Osteocyte (in vitro differentiated cells): ENCODE data around the gene HSDL2. TPM values are rescaled to one million over a fixed set of nuclear protein-coding genes. Genes with fewer than 3 reads are reported as not detected.
"Not testable (repeated sequence)": the region's sequence is repeated elsewhere in the genome, so short reads cannot be mapped to it uniquely, and the experiment has no call there.

Experiments
- DNase-seq: peaks from one replicate; pipeline ENCODE4 v3.0.0; 2021; ENCODE audit warnings: mixed read lengths; ENCODE audit not compliant: unreplicated experiment; ENCODE audit errors: extremely low spot score
- H3K27ac Mint-ChIP-seq: one replicate; pipeline ENCODE4 v1.8.0; 2021; ENCODE audit warnings: mild to moderate bottlenecking, mixed read lengths; ENCODE audit not compliant: unreplicated experiment
- H3K27me3 Mint-ChIP-seq: one replicate; pipeline ENCODE4 v1.8.0; 2021; ENCODE audit warnings: mixed read lengths; ENCODE audit not compliant: unreplicated experiment
- H3K36me3 Mint-ChIP-seq: one replicate; pipeline ENCODE4 v1.8.0; 2021; ENCODE audit warnings: mixed read lengths; ENCODE audit not compliant: unreplicated experiment
- H3K4me1 Mint-ChIP-seq: one replicate; pipeline ENCODE4 v1.8.0; 2021; ENCODE audit warnings: mixed read lengths; ENCODE audit not compliant: unreplicated experiment
- H3K4me3 Mint-ChIP-seq: one replicate; pipeline ENCODE4 v1.8.0; 2021; ENCODE audit warnings: mild to moderate bottlenecking, moderate library complexity, mixed read lengths; ENCODE audit not compliant: unreplicated experiment
- H3K9me3 Mint-ChIP-seq: one replicate; pipeline ENCODE4 v1.8.0; 2021; ENCODE audit warnings: mixed read lengths; ENCODE audit not compliant: unreplicated experiment
- CTCF ChIP-seq: fragments of 200-600 bp; sonication (generic); IDR thresholded peaks from 2 replicates; pipeline ENCODE4 v1.5.0; 2021; ENCODE audit warnings: antibody characterized with exemption, mild to moderate bottlenecking, moderate library complexity
- total RNA-seq: library from RNA; stranded (reverse); gene quantifications from 2 replicates; pipeline ENCODE4 v1.2.1, GENCODE V29; 2021

Gene HSDL2
- total RNA-seq, 1 donor from 2014 or later, result 19.0 TPM

- DNase-seq, result no peak
- peaks cover 22% of the 10 kb centered on the region for H3K36me3 Mint-ChIP-seq
- peaks cover 14% of the 10 kb centered on the region for H3K4me1 Mint-ChIP-seq
- no peak overlapping the region for H3K4me3 Mint-ChIP-seq
- H3K9me3 Mint-ChIP-seq, result no peaks in the 10 kb centered on the region
- TF ChIP-seq CTCF, result no peak
- H3K27me3 Mint-ChIP-seq, result no peaks in the 10 kb centered on the region
- H3K27ac Mint-ChIP-seq, result no peak overlapping the region
Observed at GRCh38 chr9:112408819-112409218, 28.9 kb downstream of the HSDL2 start.

GRCh38 chr9:112409758-112410157, 29.9 kb downstream of the HSDL2 start:
- TF ChIP-seq CTCF, result no peak
- no peak for DNase-seq
- H3K27ac Mint-ChIP-seq, result no peak overlapping the region
- H3K27me3 Mint-ChIP-seq, result no peaks in the 10 kb centered on the region
- no peak overlapping the region for H3K4me3 Mint-ChIP-seq
- peaks cover 22% of the 10 kb centered on the region for H3K36me3 Mint-ChIP-seq
- no peaks in the 10 kb centered on the region for H3K9me3 Mint-ChIP-seq
- peaks cover 7% of the 10 kb centered on the region for H3K4me1 Mint-ChIP-seq

GRCh38 chr9:112411626-112412027, 31.7 kb downstream of the HSDL2 start:
- H3K36me3 Mint-ChIP-seq, result peaks cover 22% of the 10 kb centered on the region
- no peak for DNase-seq
- no peak for TF ChIP-seq CTCF
- H3K9me3 Mint-ChIP-seq, result no peaks in the 10 kb centered on the region
- peaks cover 7% of the 10 kb centered on the region for H3K4me1 Mint-ChIP-seq
- H3K27ac Mint-ChIP-seq, result peak overlapping the region; percentile 41
- H3K4me3 Mint-ChIP-seq, result no peak overlapping the region
- no peaks in the 10 kb centered on the region for H3K27me3 Mint-ChIP-seq

GRCh38 chr9:112413728-112414127, 33.8 kb downstream of the HSDL2 start:
- not testable (repeated sequence) for H3K27ac Mint-ChIP-seq, H3K9me3 Mint-ChIP-seq, H3K4me1 Mint-ChIP-seq, H3K4me3 Mint-ChIP-seq, H3K27me3 Mint-ChIP-seq, DNase-seq
- H3K36me3 Mint-ChIP-seq, result peaks cover 11% of the 10 kb centered on the region

- Mint-ChIP-seq H3K4me1 (no peaks in the 10 kb centered on the region), H3K27me3 (no peaks in the 10 kb centered on the region), H3K9me3 (no peaks in the 10 kb centered on the region), H3K4me3 (no peak overlapping the region), H3K27ac (no peak overlapping the region), H3K36me3 (peaks cover 23% of the 10 kb centered on the region)
- TF ChIP-seq CTCF, result no peak
- DNase-seq, result no peak
Observed at GRCh38 chr9:112420208-112420607, 40.3 kb downstream of the HSDL2 start.

- H3K4me1 Mint-ChIP-seq, result no peaks in the 10 kb centered on the region
- no peak for DNase-seq
- H3K4me3 Mint-ChIP-seq, result no peak overlapping the region
Observed at GRCh38 chr9:112421771-112422222, 41.9 kb downstream of the HSDL2 start.

More at GRCh38 chr9:112421771-112422222, 41.9 kb downstream of the HSDL2 start:
- Mint-ChIP-seq H3K36me3 (peaks cover 19% of the 10 kb centered on the region), H3K9me3 (no peaks in the 10 kb centered on the region), H3K27me3 (no peaks in the 10 kb centered on the region), H3K27ac (no peak overlapping the region)
- no peak for TF ChIP-seq CTCF
